ENCODE results near the gene DPYSL4.

DPYSL4 gene

DNA sequence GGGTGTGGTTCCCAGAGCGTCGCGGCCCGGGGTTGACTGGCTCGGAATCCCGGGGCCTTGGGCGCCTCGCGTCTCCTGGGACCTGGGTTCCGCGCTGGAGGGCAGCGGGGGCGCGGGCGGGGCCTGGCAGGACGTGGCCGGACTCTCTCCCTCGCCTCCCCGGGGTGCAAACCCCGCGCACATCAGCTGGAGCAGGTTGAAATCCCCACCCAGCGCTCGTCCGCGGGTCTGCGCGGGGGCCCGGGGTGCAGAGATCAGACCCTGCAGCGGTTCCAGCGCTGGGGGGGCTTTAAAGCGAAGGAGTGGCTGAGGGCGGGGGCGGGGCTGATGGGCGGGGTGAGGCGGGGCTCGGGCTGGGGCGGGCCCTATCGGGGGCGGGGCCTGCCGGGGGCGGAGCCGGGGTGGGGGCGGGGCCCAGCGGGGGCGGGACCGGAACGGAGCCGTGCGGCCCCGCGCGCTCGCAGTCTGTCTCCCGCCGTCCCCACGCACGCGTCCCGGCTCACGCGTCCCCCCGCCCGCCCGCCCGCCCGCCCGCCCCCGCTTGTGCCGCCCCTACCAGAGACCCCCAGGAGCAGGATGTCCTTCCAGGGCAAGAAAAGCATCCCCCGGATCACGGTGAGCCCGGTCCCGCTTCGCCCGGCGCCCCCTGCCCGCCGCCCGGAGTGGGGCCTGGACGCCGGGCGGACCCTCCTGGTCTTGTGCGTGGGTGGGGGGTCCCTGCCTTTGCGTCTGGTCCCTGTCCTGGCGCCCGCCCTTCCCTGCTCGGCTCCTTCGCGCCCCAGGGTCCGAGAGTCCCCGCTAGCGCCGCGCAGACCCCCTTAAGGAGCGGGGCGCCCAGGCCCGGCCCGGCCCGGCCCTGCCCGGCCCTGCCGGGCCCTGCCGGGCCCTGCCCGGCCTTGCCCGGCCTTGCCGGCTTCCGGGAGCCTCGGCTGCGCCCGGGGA lies at the start of gene DPYSL4:
TSS of gene DPYSL4 (plus strand) at position 461 of the 942 bp plus-strand sequence. CDS start at position 577, 116 bp downstream.
- no peak for DNase-seq (ENCODE audit: low read depth)

DNA sequence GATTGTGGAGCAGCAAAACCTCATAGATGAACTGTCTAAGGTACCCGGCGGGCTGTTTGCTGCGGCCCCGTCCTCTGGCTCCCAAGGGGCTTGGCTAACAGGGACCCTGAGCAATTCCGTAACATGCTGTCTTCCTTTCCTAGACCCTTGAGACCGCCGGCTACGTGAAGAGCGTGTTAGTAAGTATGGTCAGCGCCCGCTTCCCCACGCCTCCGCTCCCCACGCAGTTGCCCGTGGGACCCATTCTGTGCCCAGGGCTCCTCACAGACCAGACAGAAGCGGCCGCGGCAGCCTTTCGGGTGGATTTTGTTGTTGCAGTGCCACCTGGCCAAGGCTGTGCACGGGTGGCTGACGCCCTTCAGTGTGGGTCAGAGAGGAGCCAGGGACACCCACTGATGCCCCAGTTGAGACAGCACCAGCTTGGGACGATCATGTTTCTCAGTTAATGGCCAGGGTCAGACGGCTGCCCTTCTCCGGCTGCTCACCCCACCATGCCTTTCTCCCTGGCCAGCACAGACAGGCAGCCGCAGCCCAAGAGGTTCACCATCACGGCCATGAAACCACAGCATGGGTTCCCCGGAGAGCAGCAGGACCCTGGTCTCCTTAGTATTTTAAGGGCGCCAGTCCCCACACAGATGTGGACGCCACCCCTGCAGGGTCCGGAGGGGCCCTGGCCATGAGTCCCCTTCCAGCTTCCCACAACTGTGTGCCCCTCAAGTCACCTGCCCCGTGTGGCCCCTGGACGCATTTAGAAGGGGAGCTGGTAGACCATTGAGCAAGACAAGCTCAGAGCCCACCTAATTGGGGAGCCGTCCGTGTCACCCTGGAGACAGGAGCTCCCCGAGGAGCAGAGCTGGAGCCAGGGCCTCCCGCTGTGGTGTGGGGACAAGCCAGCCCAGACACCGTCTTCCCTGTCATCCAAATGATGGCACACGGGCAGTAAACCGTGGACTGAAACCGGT lies 49.4 kb upstream of the DPYSL4 start:
- no peak for DNase-seq (ENCODE audit: low read depth)

DNA sequence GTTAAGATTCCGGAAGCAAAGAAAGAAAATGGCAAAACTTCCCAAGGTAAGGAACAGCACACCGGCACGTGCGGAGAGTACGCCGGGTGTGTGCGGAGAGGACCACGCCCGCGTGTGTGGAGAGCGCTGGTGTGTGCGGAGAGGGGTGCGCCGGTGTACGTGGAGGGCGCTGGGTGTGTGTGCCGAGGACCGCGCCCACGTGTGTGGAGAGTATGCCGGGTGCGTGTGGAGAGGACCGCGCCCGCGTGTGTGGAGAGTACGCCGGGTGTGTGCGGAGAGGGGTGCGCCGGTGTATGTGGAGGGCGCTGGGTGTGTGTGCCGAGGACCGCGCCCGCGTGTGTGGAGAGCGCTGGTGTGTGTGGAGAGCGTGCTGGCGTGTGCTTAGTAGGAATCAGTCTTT lies 48.6 kb upstream of the DPYSL4 start:
- no peak for DNase-seq (ENCODE audit: low read depth)

DNA sequence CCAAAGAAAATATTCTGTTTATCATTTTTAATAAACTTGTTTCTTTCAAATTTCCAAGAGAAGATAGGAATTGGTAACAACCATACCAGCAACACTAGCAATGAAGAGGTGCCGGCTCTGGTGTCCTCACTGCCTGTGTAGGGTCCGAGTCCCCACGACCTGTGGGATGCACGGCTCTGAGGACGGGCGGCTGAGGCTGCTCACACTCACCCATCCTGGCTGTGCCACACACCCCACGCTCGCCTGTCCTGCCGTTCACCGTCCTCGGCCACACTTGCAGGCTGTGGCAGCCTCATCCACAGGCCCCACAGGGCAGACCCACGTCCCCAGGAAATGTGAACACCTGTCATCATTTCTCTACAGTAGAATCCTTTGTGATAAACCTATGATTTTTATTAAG lies 48.2 kb upstream of the DPYSL4 start:
- DNase-seq (ENCODE audit: low read depth) = no peak

DNA sequence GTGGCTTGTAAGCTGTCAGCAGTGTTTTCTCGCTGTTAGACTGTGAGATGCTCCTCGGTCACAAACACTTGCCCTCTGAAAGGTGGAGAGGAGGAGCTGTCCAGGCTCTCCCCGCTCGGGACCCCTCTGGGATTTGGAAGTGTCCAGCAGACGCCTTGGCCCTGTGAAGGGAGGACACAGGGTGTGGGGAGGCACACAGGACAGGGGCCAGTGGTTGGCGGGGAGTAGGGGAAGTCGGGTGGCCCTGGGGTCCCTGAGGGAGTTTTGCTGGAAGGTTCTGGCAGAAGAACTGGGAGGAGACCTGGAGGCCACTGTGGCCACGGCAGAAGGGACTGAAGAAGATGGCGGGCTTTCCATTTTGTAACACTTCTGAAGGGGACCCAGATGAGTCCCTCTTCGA lies 47.2 kb upstream of the DPYSL4 start:
- no peak for DNase-seq (ENCODE audit: low read depth)

DNA sequence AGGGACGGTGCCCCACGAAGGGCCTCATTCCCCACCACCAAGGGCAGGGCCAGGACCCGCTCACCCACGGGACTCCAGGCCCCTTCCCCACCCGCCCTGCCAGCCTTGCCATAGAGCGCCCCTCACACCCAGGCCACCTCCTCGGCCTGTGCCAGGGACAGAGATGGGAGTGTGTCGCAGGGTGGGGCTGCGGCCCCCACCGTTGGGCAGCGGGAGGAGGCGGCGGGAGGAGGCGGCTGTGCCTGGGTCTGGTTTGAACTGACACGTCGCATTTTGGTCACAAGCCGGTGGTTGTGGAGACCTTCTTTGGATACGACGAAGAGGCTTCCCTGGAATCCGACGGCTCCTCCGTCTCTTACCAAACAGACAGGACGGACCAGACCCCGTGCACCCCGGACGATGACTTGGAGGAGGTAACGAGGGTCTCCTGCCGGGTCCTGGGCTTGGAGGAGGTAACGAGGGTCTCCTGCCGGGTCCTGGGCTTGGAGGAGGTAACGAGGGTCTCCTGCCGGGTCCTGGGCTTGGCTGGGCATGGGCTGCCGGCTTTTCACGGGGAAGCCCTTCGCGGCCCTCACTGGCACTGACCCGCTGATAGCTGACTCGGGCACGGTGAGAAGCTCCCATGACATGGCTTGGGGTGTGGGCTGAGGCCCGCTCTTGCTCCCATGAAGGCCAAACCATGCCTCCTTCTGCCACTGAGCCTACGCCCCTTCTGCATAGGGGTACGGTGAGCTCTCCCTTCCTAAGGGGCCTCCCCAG lies 46.4 kb upstream of the DPYSL4 start:
- no peak for DNase-seq (ENCODE audit: low read depth)

DNA sequence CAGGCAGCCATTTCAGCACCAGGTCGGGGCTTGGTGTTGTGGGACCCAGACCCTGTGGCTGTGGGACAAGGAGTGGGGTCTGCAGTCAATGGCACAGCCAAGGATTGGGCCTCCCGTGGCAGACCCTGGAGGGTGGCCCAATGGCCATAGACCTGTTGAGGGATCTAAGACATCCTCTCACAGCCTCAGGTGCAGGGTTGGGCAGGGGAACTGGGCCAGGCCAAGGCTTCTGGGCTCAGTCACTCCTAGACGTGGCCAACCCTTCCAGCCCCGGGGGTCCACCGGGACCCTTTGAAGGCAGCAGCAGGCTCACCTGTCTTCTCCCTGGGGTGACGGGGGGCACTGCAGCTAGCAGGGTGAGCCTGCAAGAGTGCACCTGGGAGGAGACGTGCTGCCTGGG lies 45.7 kb upstream of the DPYSL4 start:
- DNase-seq (ENCODE audit: low read depth) = no peak

DNA sequence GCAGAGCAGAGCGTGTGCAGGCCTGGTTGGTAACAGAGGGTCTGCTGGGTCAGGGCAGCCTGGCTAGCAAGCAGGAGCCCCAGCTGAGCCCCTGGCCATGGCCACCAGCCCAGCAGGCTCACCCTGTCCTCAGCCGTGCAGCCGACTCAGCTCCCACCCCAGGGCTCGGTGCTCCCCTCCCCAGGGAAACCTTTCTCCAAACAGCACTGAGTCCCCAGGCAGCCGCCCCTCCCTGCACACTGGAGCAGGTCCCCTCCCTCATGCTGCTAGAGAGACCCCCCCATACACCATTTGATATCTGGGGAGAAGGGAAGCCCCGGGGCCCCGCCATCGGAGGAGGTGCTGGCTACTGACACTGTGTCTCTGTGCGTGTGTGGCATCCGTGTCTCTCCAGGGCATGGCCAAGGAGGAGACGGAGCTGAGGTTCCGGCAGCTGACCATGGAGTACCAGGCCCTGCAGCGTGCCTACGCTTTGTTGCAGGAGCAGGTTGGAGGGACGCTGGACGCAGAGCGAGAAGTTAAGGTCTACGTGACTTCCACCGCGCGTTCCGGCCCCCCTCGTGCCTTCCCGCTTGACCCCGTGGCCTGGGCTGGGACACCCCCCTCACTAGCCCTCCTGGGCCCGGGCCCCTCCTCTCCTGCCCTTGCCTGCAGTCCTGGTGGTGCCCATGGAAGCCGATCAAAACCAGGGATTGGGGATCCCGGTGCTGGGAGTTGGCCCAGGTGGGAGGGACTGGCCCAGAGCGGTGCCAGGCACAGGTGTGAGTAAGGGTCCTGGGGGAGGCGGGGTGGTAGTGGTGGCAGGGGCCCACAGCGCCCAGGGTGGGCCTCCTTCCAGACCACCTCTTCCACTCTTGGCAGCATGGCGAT lies 45.0 kb upstream of the DPYSL4 start:
- DNase-seq (ENCODE audit: low read depth) = no peak

DNA sequence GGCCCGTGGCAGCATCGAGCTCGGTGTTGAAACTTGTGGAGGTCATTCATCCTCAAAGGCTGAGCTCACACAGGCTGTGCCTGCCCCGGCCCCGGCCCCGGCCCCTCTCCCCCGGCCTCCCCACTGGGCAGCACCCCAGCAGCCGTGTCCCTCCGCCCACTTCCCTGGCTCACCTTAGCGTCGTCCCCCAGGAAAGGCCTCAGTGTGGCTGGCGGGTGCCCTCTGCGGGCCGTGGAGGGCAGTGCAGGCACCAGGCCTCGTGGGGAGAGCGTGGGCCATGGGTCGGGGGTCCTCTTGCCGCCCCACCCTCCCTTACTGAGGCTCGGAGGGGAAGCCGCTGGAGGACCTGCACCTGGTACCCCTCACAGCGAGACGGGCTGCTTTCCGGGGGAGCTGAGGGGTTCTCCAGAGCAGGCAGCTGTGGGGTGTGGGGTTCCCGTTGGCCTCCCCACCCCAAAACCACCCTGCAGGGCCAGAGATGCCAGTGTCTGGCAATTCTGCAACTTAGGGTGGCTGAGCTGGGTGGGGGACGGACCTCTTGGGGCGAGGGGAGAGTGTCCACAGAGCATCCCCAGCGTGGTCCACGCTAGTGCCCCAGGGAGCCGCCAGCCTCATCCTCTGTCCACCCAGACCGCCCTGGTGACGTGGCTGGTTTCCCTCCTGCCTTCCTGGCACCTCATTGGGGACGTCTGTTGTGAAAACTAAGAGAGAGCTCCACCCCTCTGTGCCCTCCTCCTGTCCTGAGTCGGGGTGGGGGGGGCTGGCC lies 44.2 kb upstream of the DPYSL4 start:
- no peak for DNase-seq (ENCODE audit: low read depth)

DNA sequence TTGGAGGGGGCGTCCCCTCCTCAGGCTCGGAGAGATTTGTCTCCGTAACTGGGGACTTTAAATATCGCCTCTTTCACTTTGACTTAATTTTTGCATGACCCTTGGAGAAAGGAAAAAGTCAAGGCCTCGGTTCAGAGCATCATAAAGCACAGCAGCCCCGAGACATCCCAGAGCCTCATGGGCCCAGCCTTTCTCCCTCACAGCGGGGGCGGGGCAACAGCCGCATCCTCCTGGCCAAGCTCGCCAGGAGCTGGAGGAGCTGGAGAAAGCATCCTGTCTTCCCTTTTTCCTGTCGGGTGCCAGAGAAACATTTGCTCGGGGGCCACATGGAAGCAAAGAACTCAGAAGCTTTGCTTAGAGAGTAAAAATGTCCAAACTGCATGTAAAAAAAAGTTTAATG lies 43.6 kb upstream of the DPYSL4 start:
- no peak for DNase-seq (ENCODE audit: low read depth)

DNA sequence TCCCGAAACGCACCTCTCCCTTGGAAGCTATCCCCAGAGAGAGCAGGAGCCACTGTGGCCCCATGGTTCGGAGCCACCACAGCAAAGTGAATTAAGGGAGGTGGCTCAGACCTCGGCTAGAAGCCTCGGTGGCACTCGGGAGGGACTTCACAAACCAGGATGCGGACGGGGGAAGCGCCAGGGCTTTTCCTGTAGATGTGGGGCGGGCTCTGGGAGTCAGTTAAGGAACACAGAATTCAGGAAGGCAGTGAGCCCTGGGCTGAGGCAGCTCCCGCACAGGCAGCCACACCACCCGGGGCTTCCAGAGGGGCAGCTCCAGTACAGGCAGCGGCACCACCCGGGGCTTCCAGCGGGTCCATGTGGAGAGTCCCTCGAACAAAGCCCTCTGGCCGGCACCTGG lies 42.7 kb upstream of the DPYSL4 start:
- no peak for DNase-seq (ENCODE audit: low read depth)

DNA sequence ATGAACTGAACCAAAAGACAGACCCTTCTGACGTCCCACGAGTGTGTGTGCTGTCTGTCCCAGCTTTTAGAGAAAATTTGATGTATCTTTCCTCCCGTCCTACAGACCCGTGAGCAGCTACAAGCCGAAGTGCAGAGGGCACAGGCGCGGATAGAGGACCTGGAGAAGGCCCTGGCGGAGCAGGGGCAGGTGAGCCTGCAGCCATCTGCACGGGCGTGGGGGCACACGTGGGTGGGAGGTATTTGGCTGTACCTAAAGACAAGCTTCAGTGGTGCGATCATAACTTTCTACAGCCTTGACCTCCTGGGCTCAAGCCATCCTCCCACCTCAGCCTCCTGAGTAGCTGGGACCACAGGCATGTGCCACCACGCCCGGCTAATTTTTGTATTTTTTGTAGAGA lies 41.7 kb upstream of the DPYSL4 start:
- DNase-seq (ENCODE audit: low read depth) = no peak

DNA sequence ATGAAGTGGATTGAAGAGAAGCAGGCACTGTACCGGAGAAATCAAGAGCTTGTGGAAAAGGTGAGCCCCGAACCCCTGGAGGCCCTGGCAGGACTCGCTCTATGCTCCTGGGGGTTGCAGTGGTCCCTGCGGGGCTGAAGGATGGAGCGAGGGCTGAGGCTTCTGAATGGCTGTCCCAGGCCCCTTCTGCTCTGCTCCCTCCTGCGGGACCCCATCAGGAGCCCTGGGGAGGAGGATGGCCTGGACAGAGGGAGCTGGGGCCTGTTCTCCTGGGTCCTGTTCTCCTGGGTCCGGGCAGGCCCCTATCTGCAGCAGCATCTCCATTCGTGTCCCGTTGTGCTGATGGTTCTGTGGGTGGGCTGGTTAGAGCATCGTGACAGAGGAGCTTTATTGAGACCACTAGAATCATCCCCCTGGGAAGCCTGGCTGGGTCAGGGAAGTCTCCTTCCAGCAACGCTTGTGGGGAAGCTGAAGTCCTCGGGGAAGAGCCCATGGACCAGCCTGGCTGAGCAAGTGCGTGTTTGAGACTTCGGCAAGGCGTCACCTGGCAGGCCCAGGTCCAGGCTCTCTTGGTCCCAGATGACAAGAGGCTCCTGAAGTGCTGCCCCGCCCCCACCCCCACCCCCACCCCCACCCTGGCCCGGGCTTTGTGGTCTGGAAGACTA lies 41.1 kb upstream of the DPYSL4 start:
- no peak for DNase-seq (ENCODE audit: low read depth)

DNA sequence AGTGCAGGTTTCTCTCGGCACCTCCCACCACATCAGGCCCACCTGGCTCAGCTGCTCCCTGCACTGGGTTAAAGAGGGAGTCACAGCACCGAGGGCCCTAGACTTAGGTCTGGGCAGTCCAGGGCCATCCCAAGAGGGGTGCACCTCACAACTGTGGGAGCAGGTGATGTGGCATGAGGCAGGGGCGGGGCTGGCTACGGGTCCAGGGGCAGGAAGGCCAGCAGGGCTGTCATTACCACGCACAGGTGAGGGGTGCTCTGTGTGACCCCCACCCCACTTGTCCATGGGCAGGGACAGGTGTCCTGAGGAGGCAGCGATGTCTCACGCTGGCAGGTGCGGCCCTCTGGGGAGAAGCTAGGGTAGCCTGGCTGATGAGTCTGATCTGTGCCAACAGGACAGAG lies 40.5 kb upstream of the DPYSL4 start:
- DNase-seq (ENCODE audit: low read depth) = no peak

DNA sequence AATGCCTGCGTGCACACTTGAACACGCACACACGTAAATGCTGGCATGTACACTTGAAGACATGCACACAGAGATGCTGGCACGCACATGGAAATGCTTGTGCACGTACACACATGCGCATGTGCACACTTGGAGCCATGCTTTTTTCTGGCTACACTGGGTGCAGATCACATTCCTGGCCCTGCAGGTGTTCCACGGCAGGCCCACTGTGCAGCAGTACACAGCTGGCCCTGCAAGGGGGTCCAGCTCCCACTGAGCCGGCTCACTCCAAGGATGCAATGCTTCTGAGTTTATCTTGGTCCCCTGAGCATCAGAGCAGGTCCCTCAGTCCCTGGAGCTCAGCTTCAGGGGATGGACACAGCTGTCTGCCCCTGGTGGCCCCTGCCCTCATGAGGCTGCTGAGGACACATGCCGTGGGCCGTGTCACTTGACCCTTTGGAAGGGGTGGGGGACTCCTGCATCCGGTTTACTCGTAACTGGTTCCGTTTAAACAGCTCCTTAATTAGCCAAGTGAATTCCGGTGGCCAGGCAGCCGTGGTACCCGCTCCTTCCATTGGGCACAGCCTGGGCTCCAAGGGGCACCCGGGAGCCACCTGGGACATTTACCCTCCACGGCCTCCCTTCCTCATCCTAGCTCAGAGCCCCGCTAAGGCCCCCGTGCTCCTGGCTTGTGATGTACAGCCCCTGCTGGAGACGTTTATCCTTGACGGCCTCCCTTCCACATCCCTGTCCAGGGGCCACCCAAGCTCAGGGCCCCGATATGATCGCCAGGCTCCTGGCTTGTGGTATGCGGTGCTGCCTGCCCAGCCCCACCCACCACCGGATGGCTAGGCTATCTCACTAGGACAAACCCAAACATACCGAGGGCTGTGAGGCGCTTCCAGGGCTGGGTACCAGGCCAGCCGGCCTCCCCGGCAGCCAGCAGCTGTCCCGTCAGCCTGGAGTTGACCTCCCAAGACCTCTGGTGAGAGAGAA lies 39.5 kb upstream of the DPYSL4 start:
- no peak for DNase-seq (ENCODE audit: low read depth)

DNA sequence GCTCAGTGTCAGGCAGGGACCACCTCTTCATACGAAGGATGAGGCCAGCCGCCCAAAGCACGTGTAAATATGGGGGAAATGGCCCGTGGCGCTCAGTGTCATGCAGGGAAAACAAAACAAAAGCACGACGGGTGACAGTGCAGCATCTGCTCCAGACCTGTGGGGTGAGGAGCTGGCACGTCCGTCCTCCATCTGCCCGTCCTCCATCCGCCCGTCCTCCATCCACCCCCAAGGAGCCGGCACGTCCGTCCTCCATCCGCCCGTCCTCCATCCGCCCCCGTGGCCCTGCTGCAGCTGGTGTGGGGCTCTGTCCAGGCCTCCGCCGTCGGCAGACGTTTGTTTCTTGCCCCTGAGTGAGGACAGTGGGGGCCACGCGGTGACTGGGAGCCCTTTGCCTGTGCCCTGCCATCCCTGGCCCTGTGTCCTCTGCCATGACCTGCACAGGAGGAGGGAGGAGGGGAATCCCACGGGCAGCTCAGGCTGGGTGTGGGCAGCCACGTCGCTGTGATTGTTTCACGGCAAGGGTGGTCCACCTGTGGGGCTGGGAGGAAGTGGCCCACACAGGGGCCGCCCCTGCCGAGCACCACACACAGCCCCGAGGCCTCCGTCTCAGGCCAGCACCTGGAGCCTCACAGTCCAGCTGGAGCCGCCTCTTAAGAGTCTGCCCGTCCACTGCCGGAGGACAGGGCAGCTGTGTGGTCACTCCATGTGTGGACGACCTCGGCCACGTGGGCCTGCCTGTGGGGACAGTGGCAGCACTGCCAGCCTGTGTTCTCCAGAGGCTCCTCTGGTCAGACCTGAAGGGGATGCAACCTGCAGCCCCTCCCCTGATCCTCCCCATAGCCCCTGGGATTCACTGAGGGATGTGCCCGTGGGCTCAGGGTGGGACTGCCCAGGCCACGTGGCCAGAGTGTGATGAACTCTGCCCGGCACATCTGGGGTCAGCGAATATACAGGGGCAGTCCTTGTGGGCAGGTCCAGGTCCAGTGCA lies 38.2 kb upstream of the DPYSL4 start:
- DNase-seq (ENCODE audit: low read depth) = no peak

DNA sequence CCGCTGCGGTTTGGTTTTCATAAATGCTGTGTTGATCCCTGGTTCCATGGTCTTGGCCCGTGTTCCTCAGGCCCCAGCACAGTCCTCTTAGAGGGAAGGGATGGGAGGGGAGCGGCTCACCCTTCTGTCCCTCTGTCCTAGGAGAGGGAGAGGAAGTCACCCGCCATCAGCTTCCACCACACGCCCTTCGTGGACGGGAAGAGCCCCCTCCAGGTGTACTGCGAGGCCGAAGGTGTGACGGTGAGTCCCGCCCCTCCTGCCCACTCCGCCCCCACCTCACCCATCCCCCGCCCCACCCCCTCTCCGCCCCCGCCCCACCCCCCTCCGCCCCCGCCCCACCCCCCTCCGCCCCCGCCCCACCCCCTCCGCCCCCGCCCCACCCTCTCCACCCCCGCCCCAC lies 37.5 kb upstream of the DPYSL4 start:
- DNase-seq (ENCODE audit: low read depth) = no peak

All from fibroblast of gingiva (primary cell).